ENCODE measurements around the gene GCN1. TPM values are rescaled to one million over a fixed set of nuclear protein-coding genes. Genes with fewer than 3 reads are reported as not detected.

The GCN1 gene
- 380 and 510 TPM in 2 replicates for total RNA-seq (2013; cell fraction: nucleolus; rRNA removed)
- total RNA-seq (2014; rRNA removed) (89.6 and 90.7 TPM in 2 replicates), total RNA-seq (2014; rRNA removed; fragmentation: Illumina TruSeq; extraction: Trizol) (41.6 and 43.8 TPM in 2 replicates), total RNA-seq (2021) (137 and 150 TPM in 2 replicates), polyA plus RNA-seq (2011; rRNA removed) (22.8 and 39.8 TPM in 2 replicates), polyA plus RNA-seq (2014; fragmentation: Illumina TruSeq; extraction: Trizol) (40.8 and 54.4 TPM in 2 replicates), polyA plus RNA-seq (2014; fragmentation: Nextera tagmentation; extraction: Ambion mirVana) (10 to 100 TPM; 10.8 to 12.1 TPM), polyA plus RNA-seq (2014; rRNA removed) (95.3 and 102 TPM in 2 replicates), polyA plus RNA-seq (2016; fragmentation: Nextera tagmentation; extraction: Ambion mirVana) (10 to 100 TPM; 62.2 to 65.1 TPM), polyA minus RNA-seq (2011; rRNA and poly(A)+ RNA removed) (131 and 147 TPM in 2 replicates), Bru-seq, nascent RNA (percentile 81 among the genes with signal in this experiment), BruChase-seq, experiment 1, labeled RNA remaining after a 6-hour chase (percentile 94 among the genes with signal in this experiment), BruChase-seq, experiment 2, labeled RNA remaining after a 2-hour chase (percentile 90 among the genes with signal in this experiment)
- 53.5 TPM for polyA plus RNA-seq (2011; ENCODE audit: low read depth)
- polyA plus RNA-seq (2011; cell fraction: cytosol; rRNA removed), result 40.6 and 52.3 TPM in 2 replicates
- polyA plus RNA-seq (2011; cell fraction: nucleus; rRNA removed), result 433 and 567 TPM in 2 replicates
- polyA plus RNA-seq (2012), result 49.9 and 56.2 TPM in 2 replicates
- 50.5 and 61.8 TPM in 2 replicates for polyA minus RNA-seq (2011; cell fraction: cytosol; rRNA and poly(A)+ RNA removed)
- polyA minus RNA-seq (2011; cell fraction: nucleus; rRNA and poly(A)+ RNA removed), result 129 and 222 TPM in 2 replicates
- long read RNA-seq, experiment 1, partial matches to known transcripts, result 4 of 4 reads
- long read RNA-seq, experiment 1, other reads (novel, unspliced or antisense), result 0 of 4 reads
- long read RNA-seq, experiment 2, partial matches to known transcripts, result 65 of 69 reads
- long read RNA-seq, experiment 2, other reads (novel, unspliced or antisense), result 4 of 69 reads

- ChIA-PET SMC1A (ENCODE audit: uncharacterized antibody, unreplicated experiment) (interaction anchor here (2.2 kb wide), 1 partner anchor 78 kb away, joined by 8 read pairs; the partner anchor contains the start of gene RAB35), CTCF (interaction anchor here (1.8 kb wide), 1 partner anchor 84 kb away, joined by 4 read pairs; no protein-coding TSS in a partner anchor), RAD21 (ENCODE audit: unreplicated experiment) (interaction anchor here (1.1 kb wide), 1 partner anchor 27 kb away, joined by 3 read pairs; no protein-coding TSS in a partner anchor), POLR2A (interaction anchor here (1.5 kb wide), 1 partner anchor 78 kb away, joined by 6 read pairs; the partner anchor contains the start of gene RAB35)
- H3K27ac ChIP-seq (ENCODE audit: control insufficient read depth, insufficient read depth), result peak within 1 kb of the TSS; percentile 93
- FAIRE-seq (no peak), DNase-seq (ENCODE audit: low read depth, low spot score) (no peak), ATAC-seq (peak; percentile 86)
- in situ Hi-C loops (cut with MboI), result no loop called here
- TSS peak; percentile 99 for BruUV-seq (replicated peaks)
- H3K4me2 ChIP-seq (ENCODE audit: control insufficient read depth, insufficient read depth), result peak within 1 kb of the TSS; percentile 88
- peak within 1 kb of the TSS; percentile 62 for H3K4me3 ChIP-seq
- WGBS (ENCODE audit: insufficient coverage, insufficient replicate concordance, low lambda C conversion rate, missing lambda C conversion rate), result 1% methylated on average over 59 of the region's 62 CpGs
- H3K79me2 ChIP-seq (ENCODE audit: control insufficient read depth, insufficient read depth, low read length), result peaks cover 86% of the 10 kb centered on the region
- H2AFZ ChIP-seq (ENCODE audit: control insufficient read depth, low read depth, low read length), result peak within 1 kb of the TSS; percentile 61
- no peaks in the 10 kb centered on the region for H3K27me3 ChIP-seq (replicated peaks in 1 of 2; ENCODE audit: control insufficient read depth in 2 of 2, insufficient read depth in 2 of 2, low read length in 1 of 2)
- peaks cover 33% of the 10 kb centered on the region for H3K4me1 ChIP-seq (ENCODE audit: control insufficient read depth, insufficient read depth, low read length)
- peaks cover 6% of the 10 kb centered on the region; the same call in 1 of the 2 replicates for H4K20me1 ChIP-seq (ENCODE audit: control insufficient read depth, insufficient read depth)
- peaks cover 10 to 29% of the 10 kb centered on the region in 2 experiments for H3K36me3 ChIP-seq (ENCODE audit: control insufficient read depth in 2 of 2, insufficient read depth in 2 of 2, low read length in 1 of 2)
- intact Hi-C loops (cut with micrococcal nuclease; ENCODE audit: unreplicated experiment), result loop anchor here (2.0 to 10.0 kb wide), 2 partner anchors 76 to 210 kb away; partner anchors contain the start of gene BICDL1
- H3K9ac ChIP-seq (ENCODE audit: control insufficient read depth, insufficient read depth, low read length), result peak within 1 kb of the TSS; percentile 70
- no peaks in the 10 kb centered on the region for H3K9me3 ChIP-seq (replicated peaks; ENCODE audit: control insufficient read depth, insufficient read depth, low read length)
- TF ChIP-seq NR2C1 (IDR thresholded peaks at IDR 0.05) (peak; percentile 99), REST (IDR thresholded peaks at IDR 0.05; ENCODE audit: low read depth, low read length) (no peak), FOXK2 (IDR thresholded peaks at IDR 0.05) (no peak), RAD21 (IDR thresholded peaks at IDR 0.05; ENCODE audit: insufficient read depth, low read depth, low read length) (no peak), ZNF592 (IDR thresholded peaks at IDR 0.05) (peak; percentile 81; the same call in 1 of the 2 replicates), CHD2 (IDR thresholded peaks at IDR 0.05; ENCODE audit: borderline replicate concordance, low read depth, low read length) (peak; percentile 80), RUNX3 (IDR thresholded peaks at IDR 0.05; ENCODE audit: low read length) (0 out of 2 replicates have a peak, but pooled peaks have one; percentile 24), MXI1 (IDR thresholded peaks at IDR 0.05; ENCODE audit: low read depth, low read length) (peak; percentile 97), CREB1 (IDR thresholded peaks at IDR 0.05; ENCODE audit: low read depth) (0 out of 2 replicates have a peak, but pooled peaks have one; percentile 9)
Observed at GRCh38 chr12:120194534-120195395, at the start of gene GCN1. Gene GCN1 (minus strand): TSS chr12:120194715. CDS start chr12:120194697, 18 bp downstream.
